WTC11 (cell line): ENCODE data around the gene SLAMF1. TPM values are rescaled to one million over a fixed set of nuclear protein-coding genes. Genes with fewer than 3 reads are reported as not detected.

Source experiments
- ATAC-seq: fragments of 200-7000 bp; cut with Tn5 transposase; 2 replicates; pipeline ENCODE4 v1.10.0; 2021; ENCODE audit warnings: mild to moderate bottlenecking, moderate library complexity
- CTCF ChIA-PET: fragments of 300-600 bp; sonication (Branson Sonifier 250); formaldehyde crosslinking; loops from one replicate; lab custom pipeline; 2021; ENCODE audit warnings: antibody characterized with exemption; lab: Charles Lee
- POLR2A ChIA-PET: fragments of 350-600 bp; sonication (Branson Sonifier 250); formaldehyde crosslinking; loops from one replicate; lab custom pipeline; 2021; ENCODE audit warnings: antibody characterized with exemption; lab: Charles Lee
- DNase-seq: peaks from one replicate; pipeline ENCODE4 v3.0.0; 2021; ENCODE audit warnings: low spot score
- H3K27ac Mint-ChIP-seq: 2 replicates; pipeline ENCODE4 v1.8.0; 2021; ENCODE audit warnings: mixed read lengths
- H3K27me3 Mint-ChIP-seq: 2 replicates; pipeline ENCODE4 v1.8.0; 2021; ENCODE audit warnings: low read depth, mild to moderate bottlenecking, moderate library complexity, mixed read lengths
- H3K36me3 Mint-ChIP-seq: 2 replicates; pipeline ENCODE4 v1.8.0; 2021; ENCODE audit warnings: mixed read lengths
- H3K4me1 Mint-ChIP-seq: 2 replicates; pipeline ENCODE4 v1.8.0; 2022; ENCODE audit warnings: mixed read lengths
- H3K4me3 Mint-ChIP-seq: 2 replicates; pipeline ENCODE4 v1.8.0; 2021; ENCODE audit warnings: mild to moderate bottlenecking, moderate library complexity, mixed read lengths
- H3K9me3 Mint-ChIP-seq: 2 replicates; pipeline ENCODE4 v1.8.0; 2021; ENCODE audit warnings: mixed read lengths
- CREB1 ChIP-seq: sonication (generic); formaldehyde crosslinking; IDR thresholded peaks from 2 replicates; pipeline ENCODE4 v1.8.0; 2023; ENCODE audit warnings: mild to moderate bottlenecking, missing genetic modification reagents
- FOXP1 ChIP-seq: sonication (generic); formaldehyde crosslinking; IDR thresholded peaks from 2 replicates; pipeline ENCODE4 v1.8.0; 2022; ENCODE audit warnings: missing genetic modification reagents, mild to moderate bottlenecking, moderate library complexity, borderline replicate concordance
- GTF2I ChIP-seq: fragments of 250-450 bp; sonication (Bioruptor Pico); conservative IDR thresholded peaks from 2 replicates; pipeline ENCODE4 v1.4.0; 2021; ENCODE audit warnings: mild to moderate bottlenecking
- NFATC4 ChIP-seq: fragments of 250-450 bp; sonication (Bioruptor Pico); IDR thresholded peaks from 2 replicates; pipeline ENCODE4 v1.9.0; 2021; ENCODE audit warnings: mild to moderate bottlenecking
- NFE2L1 ChIP-seq: sonication (generic); formaldehyde crosslinking; IDR thresholded peaks from 2 replicates; pipeline ENCODE4 v1.8.1; 2023; ENCODE audit warnings: missing genetic modification reagents
- NR1H2 ChIP-seq: sonication (generic); formaldehyde crosslinking; IDR thresholded peaks from 2 replicates; pipeline ENCODE4 v1.9.0; 2021; ENCODE audit warnings: mild to moderate bottlenecking, moderate library complexity, missing genetic modification reagents
- SMAD3 ChIP-seq: sonication (generic); formaldehyde crosslinking; IDR thresholded peaks from 2 replicates; pipeline ENCODE4 v1.8.0; 2022; ENCODE audit warnings: missing genetic modification reagents, mild to moderate bottlenecking, borderline replicate concordance
- SOX15 ChIP-seq: fragments of 250-450 bp; sonication (Bioruptor Pico); IDR thresholded peaks from 2 replicates; pipeline ENCODE4 v1.9.0; 2021; ENCODE audit warnings: mild to moderate bottlenecking
- SP1 ChIP-seq: sonication (generic); formaldehyde crosslinking; conservative IDR thresholded peaks from 2 replicates; pipeline ENCODE4 v1.8.1; 2022; ENCODE audit warnings: missing genetic modification reagents
- TEAD1 ChIP-seq: sonication (generic); formaldehyde crosslinking; IDR thresholded peaks from 2 replicates; pipeline ENCODE4 v1.8.0; 2022; ENCODE audit warnings: mild to moderate bottlenecking, missing genetic modification reagents
- TEAD4 ChIP-seq: sonication (generic); formaldehyde crosslinking; IDR thresholded peaks from 2 replicates; pipeline ENCODE4 v1.8.0; 2022; ENCODE audit warnings: mild to moderate bottlenecking, missing genetic modification reagents
- ZBTB21 ChIP-seq: sonication (generic); formaldehyde crosslinking; IDR thresholded peaks from 2 replicates; pipeline ENCODE4 v1.8.1; 2023; ENCODE audit warnings: mild to moderate bottlenecking, missing genetic modification reagents, borderline replicate concordance
- ZNF416 ChIP-seq: fragments of 250-450 bp; sonication (Bioruptor Pico); IDR thresholded peaks from 2 replicates; pipeline ENCODE4 v1.9.0; 2021; ENCODE audit warnings: mild to moderate bottlenecking, inconsistent platforms
- ZNF671 ChIP-seq: fragments of 250-450 bp; sonication (Bioruptor Pico); IDR thresholded peaks from 2 replicates; pipeline ENCODE4 v1.8.0; 2021; ENCODE audit warnings: mild to moderate bottlenecking
- total RNA-seq: library from RNA; stranded (reverse); gene quantifications from 3 replicates; pipeline ENCODE4 v1.2.3, GENCODE V29; 2021
- TF ChIP-seq, protein P1 (sequence below): sonication (generic); formaldehyde crosslinking; conservative IDR thresholded peaks from 2 replicates; pipeline ENCODE4 v1.8.1; 2022; ENCODE audit warnings: mild to moderate bottlenecking, missing genetic modification reagents
- TF ChIP-seq, protein P2 (sequence below): sonication (generic); formaldehyde crosslinking; IDR thresholded peaks from 2 replicates; pipeline ENCODE4 v1.8.1; 2023; ENCODE audit warnings: mild to moderate bottlenecking, missing genetic modification reagents, borderline replicate concordance
- TF ChIP-seq, protein P3 (sequence below): fragments of 250-450 bp; sonication (Bioruptor Pico); IDR thresholded peaks from 2 replicates; pipeline ENCODE4 v1.9.0; 2021; ENCODE audit warnings: mild to moderate bottlenecking, borderline replicate concordance
- TF ChIP-seq, protein P4 (sequence below): fragments of 250-450 bp; sonication (Bioruptor Pico); IDR thresholded peaks from 2 replicates; pipeline ENCODE4 v1.9.0; 2021; ENCODE audit warnings: mild to moderate bottlenecking
- TF ChIP-seq, protein P5 (sequence below): sonication (generic); formaldehyde crosslinking; IDR thresholded peaks from 2 replicates; pipeline ENCODE4 v1.8.1; 2022; ENCODE audit warnings: low read depth, missing genetic modification reagents, borderline replicate concordance
- TF ChIP-seq, protein P6 (sequence below): sonication (generic); formaldehyde crosslinking; IDR thresholded peaks from 2 replicates; pipeline ENCODE4 v1.8.1; 2022; ENCODE audit warnings: missing genetic modification reagents, borderline replicate concordance
- TF ChIP-seq, protein P7 (sequence below): sonication (generic); formaldehyde crosslinking; conservative IDR thresholded peaks from 2 replicates; pipeline ENCODE4 v1.8.1; 2023; ENCODE audit warnings: mild to moderate bottlenecking, low read depth, missing genetic modification reagents, moderate library complexity

SLAMF1 gene
- total RNA-seq, 1 experiment from 2014 or later, result 0.15 TPM

DNA sequence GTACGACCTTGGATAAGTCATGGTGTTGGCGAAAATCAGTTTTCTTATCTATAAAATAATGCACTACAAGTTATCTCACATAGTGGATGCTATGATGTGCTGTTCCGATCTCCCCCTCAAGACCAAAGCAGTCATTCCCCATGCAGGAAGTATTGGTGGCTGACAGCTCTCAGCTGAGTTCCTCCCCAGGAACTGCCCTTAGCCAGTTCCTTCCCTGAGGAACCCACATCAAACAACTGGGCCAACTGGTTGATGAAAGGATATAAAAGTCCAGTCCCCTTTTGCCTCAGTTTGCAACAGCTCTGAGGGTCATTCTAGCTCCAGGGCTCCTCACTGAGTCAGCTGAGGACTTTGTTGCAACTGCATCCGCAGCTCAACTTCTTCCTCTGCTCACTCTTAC, 16.1 kb upstream of the SLAMF1 start:
- no peak for DNase-seq
- no peak overlapping the region for H3K4me3 Mint-ChIP-seq
- no peak for TF ChIP-seq SMAD3 (CRISPR knock-in tag)
- no peak for TF ChIP-seq SP1 (CRISPR knock-in tag)
- TF ChIP-seq, protein P1, sequence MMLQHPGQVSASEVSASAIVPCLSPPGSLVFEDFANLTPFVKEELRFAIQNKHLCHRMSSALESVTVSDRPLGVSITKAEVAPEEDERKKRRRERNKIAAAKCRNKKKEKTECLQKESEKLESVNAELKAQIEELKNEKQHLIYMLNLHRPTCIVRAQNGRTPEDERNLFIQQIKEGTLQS (CRISPR knock-in tag), result no peak
- TF ChIP-seq TEAD4 (CRISPR knock-in tag), result no peak
- TF ChIP-seq, protein P2, sequence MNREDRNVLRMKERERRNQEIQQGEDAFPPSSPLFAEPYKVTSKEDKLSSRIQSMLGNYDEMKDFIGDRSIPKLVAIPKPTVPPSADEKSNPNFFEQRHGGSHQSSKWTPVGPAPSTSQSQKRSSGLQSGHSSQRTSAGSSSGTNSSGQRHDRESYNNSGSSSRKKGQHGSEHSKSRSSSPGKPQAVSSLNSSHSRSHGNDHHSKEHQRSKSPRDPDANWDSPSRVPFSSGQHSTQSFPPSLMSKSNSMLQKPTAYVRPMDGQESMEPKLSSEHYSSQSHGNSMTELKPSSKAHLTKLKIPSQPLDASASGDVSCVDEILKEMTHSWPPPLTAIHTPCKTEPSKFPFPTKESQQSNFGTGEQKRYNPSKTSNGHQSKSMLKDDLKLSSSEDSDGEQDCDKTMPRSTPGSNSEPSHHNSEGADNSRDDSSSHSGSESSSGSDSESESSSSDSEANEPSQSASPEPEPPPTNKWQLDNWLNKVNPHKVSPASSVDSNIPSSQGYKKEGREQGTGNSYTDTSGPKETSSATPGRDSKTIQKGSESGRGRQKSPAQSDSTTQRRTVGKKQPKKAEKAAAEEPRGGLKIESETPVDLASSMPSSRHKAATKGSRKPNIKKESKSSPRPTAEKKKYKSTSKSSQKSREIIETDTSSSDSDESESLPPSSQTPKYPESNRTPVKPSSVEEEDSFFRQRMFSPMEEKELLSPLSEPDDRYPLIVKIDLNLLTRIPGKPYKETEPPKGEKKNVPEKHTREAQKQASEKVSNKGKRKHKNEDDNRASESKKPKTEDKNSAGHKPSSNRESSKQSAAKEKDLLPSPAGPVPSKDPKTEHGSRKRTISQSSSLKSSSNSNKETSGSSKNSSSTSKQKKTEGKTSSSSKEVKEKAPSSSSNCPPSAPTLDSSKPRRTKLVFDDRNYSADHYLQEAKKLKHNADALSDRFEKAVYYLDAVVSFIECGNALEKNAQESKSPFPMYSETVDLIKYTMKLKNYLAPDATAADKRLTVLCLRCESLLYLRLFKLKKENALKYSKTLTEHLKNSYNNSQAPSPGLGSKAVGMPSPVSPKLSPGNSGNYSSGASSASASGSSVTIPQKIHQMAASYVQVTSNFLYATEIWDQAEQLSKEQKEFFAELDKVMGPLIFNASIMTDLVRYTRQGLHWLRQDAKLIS, result no peak
- TF ChIP-seq, protein P3, sequence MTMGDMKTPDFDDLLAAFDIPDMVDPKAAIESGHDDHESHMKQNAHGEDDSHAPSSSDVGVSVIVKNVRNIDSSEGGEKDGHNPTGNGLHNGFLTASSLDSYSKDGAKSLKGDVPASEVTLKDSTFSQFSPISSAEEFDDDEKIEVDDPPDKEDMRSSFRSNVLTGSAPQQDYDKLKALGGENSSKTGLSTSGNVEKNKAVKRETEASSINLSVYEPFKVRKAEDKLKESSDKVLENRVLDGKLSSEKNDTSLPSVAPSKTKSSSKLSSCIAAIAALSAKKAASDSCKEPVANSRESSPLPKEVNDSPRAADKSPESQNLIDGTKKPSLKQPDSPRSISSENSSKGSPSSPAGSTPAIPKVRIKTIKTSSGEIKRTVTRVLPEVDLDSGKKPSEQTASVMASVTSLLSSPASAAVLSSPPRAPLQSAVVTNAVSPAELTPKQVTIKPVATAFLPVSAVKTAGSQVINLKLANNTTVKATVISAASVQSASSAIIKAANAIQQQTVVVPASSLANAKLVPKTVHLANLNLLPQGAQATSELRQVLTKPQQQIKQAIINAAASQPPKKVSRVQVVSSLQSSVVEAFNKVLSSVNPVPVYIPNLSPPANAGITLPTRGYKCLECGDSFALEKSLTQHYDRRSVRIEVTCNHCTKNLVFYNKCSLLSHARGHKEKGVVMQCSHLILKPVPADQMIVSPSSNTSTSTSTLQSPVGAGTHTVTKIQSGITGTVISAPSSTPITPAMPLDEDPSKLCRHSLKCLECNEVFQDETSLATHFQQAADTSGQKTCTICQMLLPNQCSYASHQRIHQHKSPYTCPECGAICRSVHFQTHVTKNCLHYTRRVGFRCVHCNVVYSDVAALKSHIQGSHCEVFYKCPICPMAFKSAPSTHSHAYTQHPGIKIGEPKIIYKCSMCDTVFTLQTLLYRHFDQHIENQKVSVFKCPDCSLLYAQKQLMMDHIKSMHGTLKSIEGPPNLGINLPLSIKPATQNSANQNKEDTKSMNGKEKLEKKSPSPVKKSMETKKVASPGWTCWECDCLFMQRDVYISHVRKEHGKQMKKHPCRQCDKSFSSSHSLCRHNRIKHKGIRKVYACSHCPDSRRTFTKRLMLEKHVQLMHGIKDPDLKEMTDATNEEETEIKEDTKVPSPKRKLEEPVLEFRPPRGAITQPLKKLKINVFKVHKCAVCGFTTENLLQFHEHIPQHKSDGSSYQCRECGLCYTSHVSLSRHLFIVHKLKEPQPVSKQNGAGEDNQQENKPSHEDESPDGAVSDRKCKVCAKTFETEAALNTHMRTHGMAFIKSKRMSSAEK, result no peak
- TF ChIP-seq NR1H2 (CRISPR knock-in tag), result no peak
- TF ChIP-seq NFATC4 (CRISPR knock-in tag), result no peak
- TF ChIP-seq, protein P4, sequence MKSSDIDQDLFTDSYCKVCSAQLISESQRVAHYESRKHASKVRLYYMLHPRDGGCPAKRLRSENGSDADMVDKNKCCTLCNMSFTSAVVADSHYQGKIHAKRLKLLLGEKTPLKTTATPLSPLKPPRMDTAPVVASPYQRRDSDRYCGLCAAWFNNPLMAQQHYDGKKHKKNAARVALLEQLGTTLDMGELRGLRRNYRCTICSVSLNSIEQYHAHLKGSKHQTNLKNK (CRISPR knock-in tag), result no peak
- no peak for TF ChIP-seq TEAD1 (CRISPR knock-in tag)
- no peak for TF ChIP-seq ZNF416 (CRISPR knock-in tag)
- TF ChIP-seq, protein P5, sequence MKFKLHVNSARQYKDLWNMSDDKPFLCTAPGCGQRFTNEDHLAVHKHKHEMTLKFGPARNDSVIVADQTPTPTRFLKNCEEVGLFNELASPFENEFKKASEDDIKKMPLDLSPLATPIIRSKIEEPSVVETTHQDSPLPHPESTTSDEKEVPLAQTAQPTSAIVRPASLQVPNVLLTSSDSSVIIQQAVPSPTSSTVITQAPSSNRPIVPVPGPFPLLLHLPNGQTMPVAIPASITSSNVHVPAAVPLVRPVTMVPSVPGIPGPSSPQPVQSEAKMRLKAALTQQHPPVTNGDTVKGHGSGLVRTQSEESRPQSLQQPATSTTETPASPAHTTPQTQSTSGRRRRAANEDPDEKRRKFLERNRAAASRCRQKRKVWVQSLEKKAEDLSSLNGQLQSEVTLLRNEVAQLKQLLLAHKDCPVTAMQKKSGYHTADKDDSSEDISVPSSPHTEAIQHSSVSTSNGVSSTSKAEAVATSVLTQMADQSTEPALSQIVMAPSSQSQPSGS (CRISPR knock-in tag), result no peak
- no peak for TF ChIP-seq GTF2I
- no peak for TF ChIP-seq NFE2L1 (CRISPR knock-in tag)
- H3K27me3 Mint-ChIP-seq, result no peaks in the 10 kb centered on the region; the same call in 1 of the 2 replicates
- ChIA-PET POLR2A (no interaction called here), CTCF (interaction anchor here (0.6 to 2.5 kb wide), 4 partner anchors 9 to 55 kb away, joined by 4 to 8 read pairs (median 4); no protein-coding TSS in a partner anchor)
- H3K9me3 Mint-ChIP-seq, result peaks cover 34% of the 10 kb centered on the region
- no peak overlapping the region for H3K27ac Mint-ChIP-seq
- H3K4me1 Mint-ChIP-seq, result peaks cover 48% of the 10 kb centered on the region
- H3K36me3 Mint-ChIP-seq, result peaks cover 19% of the 10 kb centered on the region
- ATAC-seq, result no peak

DNA sequence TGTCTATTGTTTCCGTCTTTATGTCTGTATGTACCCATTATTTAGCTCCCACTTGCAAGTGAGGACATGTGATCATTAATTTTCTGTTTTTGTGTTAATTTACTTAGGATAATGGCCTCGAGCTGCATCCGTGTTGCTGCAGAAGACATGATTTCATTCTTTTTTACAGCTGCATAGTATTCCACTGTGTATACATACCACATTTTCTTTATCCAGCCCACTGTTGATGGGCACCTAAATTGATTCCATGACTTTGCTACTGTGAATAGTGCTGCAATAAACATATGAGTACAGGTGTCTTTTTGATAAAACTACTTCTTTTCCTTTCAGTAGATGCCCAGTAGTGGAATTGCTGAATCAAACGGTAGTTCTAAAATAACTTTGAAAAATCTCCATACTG, 12.7 kb upstream of the SLAMF1 start:
- ATAC-seq (no peak), DNase-seq (no peak)
- Mint-ChIP-seq H3K4me1 (peaks cover 41% of the 10 kb centered on the region), H3K27me3 (peaks cover 1% of the 10 kb centered on the region; the same call in 1 of the 2 replicates), H3K36me3 (peaks cover 12% of the 10 kb centered on the region), H3K27ac (no peak overlapping the region), H3K9me3 (peaks cover 23% of the 10 kb centered on the region), H3K4me3 (no peak overlapping the region)
- CTCF ChIA-PET, result no interaction called here
- POLR2A ChIA-PET, result no interaction called here
- no peak for TF ChIP-seq FOXP1 (CRISPR knock-in tag)
- no peak for TF ChIP-seq ZNF671 (CRISPR knock-in tag)
- TF ChIP-seq, protein P6, sequence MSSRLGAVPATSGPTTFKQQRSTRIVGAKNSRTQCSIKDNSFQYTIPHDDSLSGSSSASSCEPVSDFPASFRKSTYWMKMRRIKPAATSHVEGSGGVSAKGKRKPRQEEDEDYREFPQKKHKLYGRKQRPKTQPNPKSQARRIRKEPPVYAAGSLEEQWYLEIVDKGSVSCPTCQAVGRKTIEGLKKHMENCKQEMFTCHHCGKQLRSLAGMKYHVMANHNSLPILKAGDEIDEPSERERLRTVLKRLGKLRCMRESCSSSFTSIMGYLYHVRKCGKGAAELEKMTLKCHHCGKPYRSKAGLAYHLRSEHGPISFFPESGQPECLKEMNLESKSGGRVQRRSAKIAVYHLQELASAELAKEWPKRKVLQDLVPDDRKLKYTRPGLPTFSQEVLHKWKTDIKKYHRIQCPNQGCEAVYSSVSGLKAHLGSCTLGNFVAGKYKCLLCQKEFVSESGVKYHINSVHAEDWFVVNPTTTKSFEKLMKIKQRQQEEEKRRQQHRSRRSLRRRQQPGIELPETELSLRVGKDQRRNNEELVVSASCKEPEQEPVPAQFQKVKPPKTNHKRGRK, result no peak
- no peak for TF ChIP-seq ZBTB21 (CRISPR knock-in tag)
- TF ChIP-seq, protein P1 (CRISPR knock-in tag), result no peak
- TF ChIP-seq, protein P7, sequence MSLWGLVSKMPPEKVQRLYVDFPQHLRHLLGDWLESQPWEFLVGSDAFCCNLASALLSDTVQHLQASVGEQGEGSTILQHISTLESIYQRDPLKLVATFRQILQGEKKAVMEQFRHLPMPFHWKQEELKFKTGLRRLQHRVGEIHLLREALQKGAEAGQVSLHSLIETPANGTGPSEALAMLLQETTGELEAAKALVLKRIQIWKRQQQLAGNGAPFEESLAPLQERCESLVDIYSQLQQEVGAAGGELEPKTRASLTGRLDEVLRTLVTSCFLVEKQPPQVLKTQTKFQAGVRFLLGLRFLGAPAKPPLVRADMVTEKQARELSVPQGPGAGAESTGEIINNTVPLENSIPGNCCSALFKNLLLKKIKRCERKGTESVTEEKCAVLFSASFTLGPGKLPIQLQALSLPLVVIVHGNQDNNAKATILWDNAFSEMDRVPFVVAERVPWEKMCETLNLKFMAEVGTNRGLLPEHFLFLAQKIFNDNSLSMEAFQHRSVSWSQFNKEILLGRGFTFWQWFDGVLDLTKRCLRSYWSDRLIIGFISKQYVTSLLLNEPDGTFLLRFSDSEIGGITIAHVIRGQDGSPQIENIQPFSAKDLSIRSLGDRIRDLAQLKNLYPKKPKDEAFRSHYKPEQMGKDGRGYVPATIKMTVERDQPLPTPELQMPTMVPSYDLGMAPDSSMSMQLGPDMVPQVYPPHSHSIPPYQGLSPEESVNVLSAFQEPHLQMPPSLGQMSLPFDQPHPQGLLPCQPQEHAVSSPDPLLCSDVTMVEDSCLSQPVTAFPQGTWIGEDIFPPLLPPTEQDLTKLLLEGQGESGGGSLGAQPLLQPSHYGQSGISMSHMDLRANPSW (CRISPR knock-in tag), result no peak
- no peak for TF ChIP-seq CREB1 (CRISPR knock-in tag)
- TF ChIP-seq SOX15 (CRISPR knock-in tag), result no peak
